Activated CD8-positive, alpha-beta memory T cell treated with anti-CD3 and anti-CD28 coated beads, Interleukin-2, amount 50 U/mL, for 1 hour (primary cell): ENCODE data around the gene SFMBT1.

Experiments
- DNase-seq: peaks from one replicate; pipeline ENCODE4 v3.0.0-alpha.2; 2020; ENCODE audit errors: extremely low read depth

Gene SFMBT1

DNA sequence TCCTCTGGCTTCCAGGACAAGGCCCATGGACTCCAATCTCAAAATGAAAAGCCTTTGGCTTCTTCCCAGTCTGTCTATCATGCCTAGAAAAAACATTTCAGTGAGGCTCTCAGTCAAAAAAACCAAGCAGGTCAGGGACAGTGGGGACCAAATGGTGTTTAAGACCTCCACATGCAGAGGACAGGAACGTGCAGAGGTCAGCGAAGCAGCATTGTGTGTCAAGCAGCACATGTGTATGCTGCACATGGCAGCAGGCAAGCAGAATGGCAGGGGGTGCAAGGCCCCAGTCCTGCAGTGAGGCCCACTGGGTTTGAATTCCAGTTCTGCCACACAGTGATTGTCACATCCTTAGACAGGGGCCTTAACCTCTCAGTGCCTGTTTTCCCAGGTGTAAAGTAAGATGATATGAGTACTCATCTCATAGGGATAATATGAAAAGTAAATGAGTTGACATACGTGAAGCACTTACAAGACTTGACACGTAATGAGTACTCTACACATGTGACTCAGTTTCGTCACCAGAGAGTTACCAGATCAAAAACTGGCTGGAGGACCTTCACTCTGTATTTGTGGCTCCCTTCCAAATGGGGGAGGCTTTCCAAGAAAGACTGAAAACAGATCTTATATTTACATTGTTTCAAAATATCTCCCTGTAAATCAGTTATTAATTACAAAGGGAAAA, 159.7 kb downstream of the SFMBT1 start:
- no peak for DNase-seq

DNA sequence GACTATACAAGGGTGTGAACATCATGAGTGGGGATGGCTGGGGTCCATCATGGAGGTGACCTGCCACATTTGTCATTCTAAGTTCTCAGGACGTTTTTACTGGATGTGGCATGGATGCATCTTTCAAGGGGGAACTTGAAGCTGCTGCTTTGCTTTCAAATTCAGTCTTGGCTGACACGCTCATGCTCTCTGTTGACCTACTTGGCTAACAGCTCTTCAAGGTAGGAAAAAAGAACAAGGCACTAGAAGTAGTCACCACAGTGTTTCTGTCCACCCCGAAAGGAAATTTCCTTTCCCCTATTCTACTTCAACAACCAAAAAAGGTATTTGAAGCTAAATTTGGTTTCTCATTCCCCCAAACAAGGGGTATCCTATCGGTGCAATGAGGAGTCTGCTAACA, 163.5 kb downstream of the SFMBT1 start:
- no peak for DNase-seq

DNA sequence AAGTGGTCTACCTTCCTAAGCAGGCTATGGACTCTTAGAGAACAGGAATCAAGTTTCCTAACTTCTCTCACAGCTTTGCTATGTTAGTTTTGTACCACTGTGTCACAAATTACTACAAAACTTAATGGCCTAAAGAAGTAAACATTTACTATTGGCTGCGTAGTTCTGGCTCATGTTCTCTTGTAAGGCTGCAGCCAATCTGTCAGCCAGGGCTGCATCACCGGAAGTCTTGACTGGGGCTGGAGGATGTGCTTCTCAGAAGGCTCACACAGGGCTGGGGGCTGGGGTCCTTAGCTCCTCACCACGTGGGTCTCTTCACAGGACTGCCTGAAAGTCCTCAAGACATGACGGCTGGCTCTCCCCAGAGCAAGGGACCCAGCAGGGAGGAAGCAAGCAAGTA, 164.0 kb downstream of the SFMBT1 start:
- DNase-seq: no peak

DNA sequence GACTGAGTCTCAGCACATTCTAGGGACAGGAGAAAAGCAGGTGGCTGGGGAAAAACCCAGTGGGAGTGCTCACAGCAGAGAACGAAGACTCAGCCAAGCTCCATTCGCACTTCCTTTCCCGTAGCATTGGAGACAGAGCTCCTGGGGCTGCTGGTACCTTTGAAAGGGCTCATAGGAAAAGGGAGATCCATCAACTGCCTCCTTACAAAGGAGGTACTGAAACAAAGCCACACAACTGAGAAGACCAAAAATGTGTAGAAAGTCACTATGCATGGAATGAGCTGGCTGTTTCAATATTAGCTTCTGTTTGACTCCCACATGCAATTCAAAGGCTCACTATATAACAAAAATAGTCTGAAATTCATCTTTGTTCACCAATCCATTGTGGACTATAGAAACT, 165.4 kb downstream of the SFMBT1 start:
- DNase-seq: no peak

DNA sequence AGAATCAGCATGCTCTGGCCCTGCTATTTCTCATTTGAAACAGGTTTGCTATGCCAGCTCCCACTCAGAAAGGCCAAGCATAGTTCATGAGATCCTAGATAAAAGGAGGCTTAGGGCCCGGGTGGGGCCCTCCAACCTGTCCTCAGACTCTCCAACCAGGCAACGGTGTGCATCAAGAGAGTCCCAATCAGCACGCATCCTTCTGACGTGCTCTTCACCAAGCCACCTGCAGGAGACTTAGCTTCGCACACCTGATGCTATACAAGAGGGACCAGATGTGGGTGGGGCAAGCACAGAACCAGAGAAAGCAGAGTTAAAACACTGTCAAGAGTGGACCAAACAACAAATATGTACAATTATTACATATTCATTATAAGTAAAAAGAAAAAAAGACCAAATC, 165.8 kb downstream of the SFMBT1 start:
- no peak for DNase-seq

DNA sequence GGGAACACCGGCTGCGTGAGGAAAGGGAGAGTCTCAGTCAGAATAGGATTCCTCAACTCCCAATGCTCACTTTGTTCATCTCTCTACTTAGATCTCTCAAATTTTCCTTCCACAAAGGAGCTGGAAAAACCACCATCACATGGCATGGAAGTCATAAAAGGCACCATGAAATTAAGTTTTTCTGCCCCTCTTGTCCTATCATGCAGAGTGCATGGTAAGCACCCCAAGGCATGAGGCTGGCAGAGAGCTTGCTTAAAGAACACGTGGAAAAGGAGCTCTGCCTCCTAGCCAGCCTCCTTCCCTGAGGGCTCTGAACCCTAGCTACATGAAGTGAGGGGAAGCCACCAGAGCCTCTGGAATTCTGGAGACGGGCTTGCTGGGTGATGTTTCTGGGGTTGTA, 166.3 kb downstream of the SFMBT1 start:
- no peak for DNase-seq

DNA sequence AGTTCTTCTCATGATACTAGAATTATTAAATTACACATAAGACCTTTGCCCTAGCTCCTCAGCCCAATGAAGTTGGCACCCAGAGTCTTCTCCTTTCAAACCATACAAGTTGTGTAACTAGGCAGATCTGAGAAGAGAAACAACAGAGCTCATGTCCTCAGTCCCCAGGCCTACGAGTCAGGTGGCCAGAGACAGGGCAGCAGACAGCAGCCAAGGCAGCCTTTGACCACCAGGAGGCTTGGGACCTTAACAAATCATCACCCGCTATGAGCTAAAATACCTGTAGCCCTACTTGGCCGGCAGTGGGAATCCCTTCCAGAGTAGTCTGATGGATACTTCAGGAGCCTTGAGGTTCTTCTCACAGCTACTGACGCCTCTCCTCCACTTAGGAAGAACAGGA, 166.8 kb downstream of the SFMBT1 start:
- no peak for DNase-seq

DNA sequence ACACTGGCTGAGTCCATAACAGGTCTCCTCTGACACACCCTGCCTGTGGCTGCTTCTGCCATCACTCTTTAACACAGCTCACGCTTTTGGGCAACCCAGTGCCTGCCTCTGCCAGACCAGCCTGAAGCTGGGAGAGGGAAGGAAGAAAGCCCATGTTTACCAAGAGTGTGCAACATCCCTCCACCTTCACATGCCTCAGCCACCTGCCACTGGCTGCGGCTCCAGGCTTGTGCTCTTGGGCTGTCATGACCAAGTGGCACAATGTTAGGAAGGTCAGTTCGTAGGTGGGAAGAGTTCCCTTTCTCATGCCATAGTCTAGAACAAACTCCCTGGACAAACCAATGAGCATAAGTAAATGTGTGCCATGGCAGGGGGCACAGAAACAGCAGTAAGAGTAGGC, 168.8 kb downstream of the SFMBT1 start:
- no peak for DNase-seq

DNA sequence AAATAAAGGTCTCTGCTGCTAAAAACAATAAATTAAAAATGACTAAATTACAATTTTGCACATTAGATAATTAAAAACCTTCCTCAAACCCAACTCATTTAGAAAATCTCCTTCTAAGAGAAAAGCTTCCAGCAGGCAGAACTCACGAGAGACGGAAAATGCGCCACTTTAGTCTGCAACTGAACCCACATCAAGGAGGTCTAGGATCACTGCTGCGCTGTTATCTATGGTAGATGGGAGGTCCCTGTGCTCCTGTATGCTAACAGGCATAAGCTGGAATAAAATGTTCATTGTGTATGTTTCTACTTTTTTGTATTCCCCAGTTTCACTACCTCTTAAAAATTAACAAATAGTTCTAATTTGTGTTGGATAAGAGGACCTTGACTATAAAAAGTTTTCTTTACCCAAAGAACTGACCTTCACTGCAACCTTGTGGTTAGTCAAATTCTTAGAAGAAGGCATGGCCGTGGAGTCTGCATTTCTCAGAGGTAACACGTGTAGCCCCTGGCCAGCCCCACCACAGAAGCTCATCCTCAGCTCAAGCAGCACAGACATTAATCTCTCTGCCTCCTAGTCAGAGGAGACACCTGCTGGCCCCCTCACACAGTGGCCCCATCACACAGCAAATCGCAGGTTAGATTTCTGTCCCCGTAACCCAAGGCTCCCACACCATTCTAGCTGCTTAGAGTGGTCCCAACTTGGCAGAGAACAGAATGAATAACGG, 170.8 kb downstream of the SFMBT1 start:
- no peak for DNase-seq

DNA sequence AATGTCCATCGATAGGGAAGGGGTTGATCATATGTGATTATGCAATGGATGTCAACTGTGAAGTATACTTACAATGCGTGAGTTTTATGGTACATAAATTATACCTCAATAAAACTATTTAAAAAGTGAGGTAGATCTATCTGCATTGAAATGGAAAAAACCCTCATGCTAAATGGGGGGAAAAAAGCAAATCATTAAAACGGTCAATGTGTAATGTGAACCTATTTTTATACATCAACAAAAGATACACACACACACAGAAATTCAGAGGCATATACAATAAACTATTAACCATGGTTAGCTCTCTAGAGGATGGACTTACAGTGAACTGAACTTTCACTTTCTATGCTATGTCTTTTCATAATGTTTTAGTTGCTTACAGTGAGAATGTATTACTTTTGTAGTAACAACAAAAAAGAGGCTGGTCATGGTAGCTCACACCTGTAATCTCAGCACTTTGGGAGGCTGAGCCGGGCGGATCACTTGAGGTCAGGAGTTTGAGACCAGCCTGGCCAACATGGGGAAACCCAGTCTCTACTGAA, 171.6 kb downstream of the SFMBT1 start:
- no peak for DNase-seq

DNA sequence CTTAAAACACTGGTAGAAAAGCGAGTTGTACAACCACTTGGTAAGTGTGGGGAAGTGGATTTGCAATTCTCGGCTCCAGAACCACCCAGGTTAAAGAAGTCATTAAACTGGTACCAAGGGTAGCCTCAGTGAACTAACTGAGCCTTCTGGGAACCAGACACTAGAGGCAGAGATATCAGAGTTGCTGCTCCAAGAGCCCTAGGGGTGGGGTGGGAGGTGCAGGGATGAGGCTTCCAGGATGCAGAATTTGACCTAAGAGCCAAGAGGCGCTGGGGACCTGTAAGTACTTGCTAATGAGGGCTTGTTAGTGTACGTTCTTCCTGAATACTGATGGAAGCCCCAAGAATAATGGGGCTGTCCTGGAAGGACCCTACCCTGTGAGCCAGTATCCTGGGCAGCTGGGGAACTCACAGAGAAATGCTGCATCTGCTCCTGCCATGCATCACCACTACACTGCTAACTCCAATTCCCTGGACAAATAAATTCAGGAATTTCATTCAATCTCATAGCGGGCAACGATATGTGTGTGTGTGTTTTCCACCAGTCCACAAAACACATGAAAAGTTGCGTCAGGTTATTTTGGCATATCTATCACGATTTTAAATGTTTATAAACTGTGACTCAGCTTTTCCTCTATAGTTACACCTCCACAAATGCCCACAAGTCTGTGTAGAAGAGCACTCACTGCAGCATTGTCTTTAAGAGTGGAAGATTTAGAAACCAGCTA, 172.3 kb downstream of the SFMBT1 start:
- DNase-seq: no peak

DNA sequence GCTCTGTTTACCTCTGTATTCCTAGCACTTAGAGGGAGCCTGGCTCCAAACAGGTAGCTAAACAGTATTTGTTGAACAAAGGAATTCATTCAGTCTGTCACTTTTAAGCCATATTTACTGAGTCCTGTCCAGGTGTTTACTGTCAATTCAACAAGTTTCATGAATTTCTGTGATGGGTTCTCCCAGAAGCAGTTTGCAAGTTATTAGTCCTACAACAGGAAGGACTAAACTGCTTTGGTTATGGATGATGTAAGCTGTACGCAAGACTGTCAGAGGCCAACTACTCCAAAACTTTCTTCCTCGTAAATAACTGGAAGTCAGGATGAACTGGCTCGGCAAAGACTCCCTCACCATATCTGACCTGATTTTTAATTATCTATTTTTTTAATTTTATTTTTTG, 173.6 kb downstream of the SFMBT1 start:
- no peak for DNase-seq

DNA sequence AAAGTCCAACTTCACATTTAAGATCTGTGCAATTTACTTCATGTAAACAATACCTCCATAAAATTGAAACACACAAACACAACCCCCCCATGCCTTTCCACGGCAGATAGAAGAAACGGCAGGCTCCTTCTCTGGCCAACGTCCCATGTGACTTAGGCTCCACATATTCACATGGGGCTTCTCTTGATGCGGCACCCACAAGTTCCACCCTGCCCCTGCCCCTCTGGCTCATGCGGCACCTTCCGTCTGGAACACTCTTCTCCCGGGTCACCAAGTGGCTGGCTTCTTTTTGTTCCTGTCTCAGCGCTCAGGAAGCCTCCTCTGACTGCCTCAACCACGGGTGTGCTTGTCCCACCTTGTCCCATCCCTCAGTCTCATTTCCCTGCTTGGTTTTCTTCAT, 174.1 kb downstream of the SFMBT1 start:
- DNase-seq: no peak

DNA sequence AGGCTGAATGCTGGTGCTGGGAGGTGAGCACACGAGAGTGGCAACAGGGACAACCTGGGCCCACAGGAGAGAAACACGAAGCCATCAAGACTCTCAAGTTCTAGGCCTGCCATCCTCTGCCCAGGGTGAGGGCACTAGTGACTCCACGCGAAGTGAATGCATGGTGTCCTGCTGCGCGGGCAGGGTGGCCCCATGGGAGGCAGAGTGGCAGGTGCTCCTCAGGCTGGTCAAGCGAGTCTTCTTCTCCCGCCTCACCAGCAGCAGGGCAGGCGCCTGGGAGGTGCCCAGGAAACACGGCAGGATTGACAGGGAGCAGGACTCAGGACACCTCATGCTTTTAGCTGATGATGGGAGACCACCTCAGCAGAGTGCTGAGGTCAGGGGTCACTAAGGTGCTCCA, 175.4 kb downstream of the SFMBT1 start:
- no peak for DNase-seq

DNA sequence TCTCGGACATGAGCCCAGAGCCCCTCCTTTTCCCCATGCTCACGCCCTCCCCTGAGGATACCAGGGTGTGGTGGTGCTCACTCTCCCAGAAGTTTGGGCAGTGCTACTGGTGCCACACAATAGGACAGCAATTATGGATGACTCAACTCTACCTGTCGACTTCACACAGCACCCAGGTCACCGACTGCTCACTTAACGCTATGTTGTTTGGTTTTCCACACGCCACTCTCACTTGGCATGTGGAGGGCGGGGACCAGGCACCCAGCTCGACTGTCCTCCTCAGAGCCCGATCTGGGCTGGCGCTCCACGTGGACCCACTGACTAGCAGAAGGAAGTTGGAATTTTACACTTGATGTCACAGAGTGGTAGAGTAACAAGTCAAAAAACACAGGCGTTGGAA, 179.4 kb downstream of the SFMBT1 start:
- DNase-seq: no peak

DNA sequence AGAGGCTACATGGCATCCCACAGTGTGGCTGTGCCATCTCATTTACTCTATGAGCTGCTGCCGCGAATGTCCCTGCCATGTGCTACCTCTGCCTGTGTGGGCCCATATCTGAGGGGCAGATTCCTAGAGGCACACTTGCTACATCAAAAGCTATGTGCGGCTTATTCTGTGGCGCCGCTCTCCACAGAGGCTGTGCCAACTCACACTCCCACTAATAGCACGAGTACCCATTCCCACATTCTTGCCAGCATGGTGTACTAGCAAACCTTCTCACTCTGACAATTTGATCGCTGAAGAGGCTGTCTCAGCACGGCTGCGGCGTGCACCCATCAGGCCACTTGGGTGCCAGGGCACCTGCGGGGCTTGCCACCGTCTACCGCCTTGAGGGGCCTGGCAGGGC, 179.9 kb downstream of the SFMBT1 start:
- no peak for DNase-seq

DNA sequence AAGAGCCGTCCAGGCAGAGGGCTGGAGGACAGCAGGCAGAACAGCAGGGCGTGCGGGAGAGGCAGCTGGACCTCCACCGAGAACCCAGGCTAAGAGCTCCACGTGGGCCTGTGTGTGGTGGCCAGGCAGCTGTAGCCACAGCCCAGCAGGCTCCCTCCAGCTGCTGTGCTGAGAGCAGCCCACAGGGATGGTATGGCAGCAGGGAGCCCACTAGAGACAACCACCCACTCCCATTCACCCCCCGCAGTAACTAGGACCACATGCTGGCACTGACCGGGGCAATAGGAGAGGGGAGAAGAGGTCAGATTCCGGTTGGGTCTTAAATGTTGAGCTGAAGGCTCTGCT, 185.5 kb downstream of the SFMBT1 start:
- DNase-seq: no peak

DNA sequence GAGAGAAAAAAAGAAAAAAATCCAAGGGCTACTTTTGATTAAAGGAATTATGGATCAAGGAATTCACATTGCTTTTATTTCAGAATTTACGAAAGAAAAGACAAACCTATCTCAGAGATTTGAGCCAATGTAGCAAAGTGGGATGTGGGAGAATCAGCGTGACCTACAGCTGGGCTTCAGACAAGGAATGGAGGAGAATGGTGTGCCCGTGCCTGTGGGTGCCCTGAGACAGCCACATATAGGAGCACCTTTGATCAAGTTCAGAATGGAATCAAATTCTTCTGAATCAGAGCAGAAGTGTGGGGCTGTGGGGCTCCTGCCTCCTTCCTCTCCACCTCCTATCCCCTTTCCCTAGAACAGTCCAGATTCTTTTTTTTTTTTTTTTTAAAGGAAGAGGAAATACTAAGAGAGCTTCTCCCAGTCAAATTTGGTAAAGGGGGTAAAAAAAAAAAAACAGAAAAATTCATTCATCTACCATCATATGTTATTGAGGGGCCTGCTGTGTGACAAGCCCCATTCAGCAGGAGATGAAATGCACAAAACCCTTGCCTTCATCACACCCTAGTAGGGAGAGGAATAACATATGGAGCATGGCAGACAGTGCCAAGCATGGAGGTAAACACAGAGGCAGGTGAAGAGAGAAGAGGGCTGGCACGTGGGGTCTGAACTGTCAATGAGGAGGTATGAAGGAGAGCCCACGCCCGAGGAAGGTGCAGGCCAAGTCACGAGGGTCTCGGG, 186.0 kb downstream of the SFMBT1 start:
- DNase-seq: no peak

DNA sequence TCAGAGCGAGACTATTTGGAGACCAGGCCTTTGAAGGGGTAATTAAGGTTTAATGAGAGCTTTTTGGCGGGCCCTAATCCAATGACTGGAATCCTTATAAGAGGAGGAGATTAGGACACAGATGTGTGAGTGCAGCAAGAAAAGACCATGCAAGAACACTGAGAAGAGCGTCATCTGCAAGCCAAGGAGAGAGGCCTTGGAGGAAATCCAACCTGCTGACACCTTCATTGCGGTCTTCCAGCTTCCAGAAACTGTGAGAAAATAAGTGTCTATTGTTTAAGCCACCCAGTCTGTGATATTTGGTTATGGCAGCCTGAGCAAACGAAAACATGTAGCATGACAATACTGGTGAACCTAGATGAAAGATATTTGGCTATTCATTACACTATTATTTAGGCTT, 188.0 kb downstream of the SFMBT1 start:
- no peak for DNase-seq

DNA sequence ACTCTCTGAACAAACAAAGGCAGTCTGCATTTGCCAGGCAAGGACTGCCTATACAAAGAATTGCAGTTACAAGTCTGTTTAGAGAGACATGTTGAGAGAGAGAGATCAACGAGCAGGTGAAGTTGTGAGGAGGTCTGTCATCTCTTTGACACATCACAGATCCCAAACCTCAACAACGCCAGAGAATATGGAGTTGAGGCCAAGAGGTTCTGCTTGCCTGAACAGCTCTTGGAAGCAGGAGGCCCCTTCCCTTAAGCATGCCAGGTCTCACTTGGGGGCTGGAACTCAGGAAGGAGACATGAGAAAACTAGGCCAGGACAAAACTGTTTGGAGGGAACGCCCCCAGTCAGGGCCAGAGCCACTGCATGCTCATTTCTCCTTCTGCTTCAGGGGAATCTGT, 188.7 kb downstream of the SFMBT1 start:
- DNase-seq: no peak

DNA sequence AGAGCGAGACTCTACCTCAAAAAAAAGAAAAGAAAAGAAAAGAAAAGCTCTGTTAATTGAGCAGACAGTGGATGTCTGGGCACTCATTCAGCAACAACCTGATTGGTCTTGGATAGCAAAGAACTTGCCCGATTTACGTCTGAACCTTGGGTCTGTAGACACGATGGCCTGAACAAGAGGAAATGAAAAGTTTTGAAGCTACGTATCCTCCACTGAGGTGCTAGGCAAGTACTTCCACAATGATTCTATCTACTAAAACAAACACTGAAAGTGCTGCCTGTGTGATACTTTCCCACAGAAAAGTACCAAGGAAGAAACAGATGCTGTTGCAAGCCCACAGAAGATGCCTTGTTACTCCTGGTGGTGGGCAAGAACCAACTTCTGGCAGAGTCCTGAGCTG, 189.2 kb downstream of the SFMBT1 start:
- DNase-seq: no peak

DNA sequence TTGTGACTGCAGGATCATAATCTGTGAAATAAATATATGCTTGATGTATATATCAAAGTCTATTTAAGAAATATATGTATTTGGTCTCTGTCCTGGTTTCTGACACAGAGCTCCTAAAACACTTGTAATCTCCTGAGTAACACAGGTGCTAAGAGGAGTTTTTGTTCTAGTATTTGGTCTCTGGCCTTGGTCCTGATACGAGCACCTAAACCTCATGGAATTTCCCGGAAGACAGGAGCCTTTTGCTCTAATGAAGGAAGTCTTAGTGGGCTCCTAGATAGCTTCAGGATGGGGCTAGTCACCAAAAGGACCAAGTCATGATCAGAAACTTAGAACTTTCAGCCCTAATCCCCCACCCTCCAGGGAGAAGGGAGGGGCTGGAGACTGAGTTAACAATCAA, 191.9 kb downstream of the SFMBT1 start:
- DNase-seq: no peak
